ENCODE measurements around the gene FYCO1. TPM values are rescaled to one million over a fixed set of nuclear protein-coding genes. Genes with fewer than 3 reads are reported as not detected.
A peak's percentile ranks its signal among the peaks of the same experiment; 100 is the strongest.

Gene FYCO1
- total and polyA plus RNA-seq, 7 experiments from 2014 or later: 0.95 to 27.5 (median 21.5) TPM

DNA sequence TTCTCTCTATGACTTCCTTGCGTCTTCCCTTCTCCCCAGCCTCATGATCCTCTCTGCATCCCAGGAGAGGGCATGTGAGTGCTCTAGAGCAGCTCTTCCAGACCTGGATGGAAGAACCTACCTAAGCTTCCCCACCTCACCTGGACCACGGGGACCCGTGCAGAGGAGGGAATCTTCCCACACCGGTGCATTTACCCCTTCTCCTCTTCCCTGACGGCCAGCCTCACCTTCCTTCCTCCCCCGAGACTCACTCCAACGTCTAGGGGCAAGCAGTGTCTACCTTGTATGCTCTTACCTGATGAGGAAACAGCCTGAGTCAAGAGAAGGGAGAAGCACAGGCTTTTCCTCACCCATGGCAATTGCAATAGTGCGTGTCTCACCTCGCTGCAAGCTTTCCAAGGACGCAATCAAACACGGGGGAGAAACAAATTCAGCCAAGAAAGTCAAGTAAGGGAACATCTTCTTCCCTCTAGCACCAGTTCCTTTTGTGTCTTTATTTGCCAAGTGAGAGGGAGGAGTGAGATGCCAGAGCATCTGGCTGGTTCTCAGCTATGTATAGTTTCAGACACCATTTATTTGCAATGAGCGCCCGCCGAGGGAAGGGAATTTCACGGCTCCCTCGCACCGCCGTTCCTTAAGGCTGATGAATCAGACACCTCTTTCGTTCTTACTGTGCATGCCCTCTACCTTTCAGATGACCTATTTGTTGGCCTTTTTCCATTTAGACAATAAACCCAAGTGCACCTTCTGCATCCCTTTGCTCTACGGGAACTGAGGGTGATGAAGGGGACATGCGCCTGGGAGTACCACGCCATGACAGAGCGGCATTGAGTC lies 111.0 kb downstream of the FYCO1 start:
- Mint-ChIP-seq H3K9me3 (no peaks in the 10 kb centered on the region), H3K4me1 (peaks cover 15 to 44% (median 22%) of the 10 kb centered on the region in 7 donors), H3K27ac (no peak overlapping the region), H3K36me3 (peaks cover 0 to 1% (median 0%) of the 10 kb centered on the region in 5 donors), H3K27me3 (peaks cover 0 to 45% (median 0%) of the 10 kb centered on the region in 5 donors), H3K4me3 (no peak overlapping the region)
- ATAC-seq (no peak), DNase-seq (no peak)
- H3K36me3 ChIP-seq (ENCODE audit: control insufficient read depth in 2 of 3, insufficient read depth in 3 of 3, low read length in 3 of 3): no peaks in the 10 kb centered on the region
- H3K4me3 ChIP-seq (ENCODE audit: low read length): no peak overlapping the region
- ChIA-PET CTCF (no interaction called here), POLR2A (no interaction called here)
- H3K27me3 ChIP-seq (ENCODE audit: control insufficient read depth in 2 of 2, insufficient read depth in 2 of 2, low read length in 2 of 2): no peaks in the 10 kb centered on the region
- no peak overlapping the region for H3K27ac ChIP-seq (ENCODE audit: low read depth, low read length)
- no peaks in the 10 kb centered on the region for H3K9me3 ChIP-seq (ENCODE audit: control insufficient read depth in 2 of 3, low read length in 3 of 3)
- intact Hi-C loops (cut with micrococcal nuclease): no loop called here
- H3K4me1 ChIP-seq (ENCODE audit: control insufficient read depth in 2 of 2, insufficient read depth in 2 of 2, low read length in 2 of 2): peaks cover 16 to 17% of the 10 kb centered on the region in 2 donors

DNA sequence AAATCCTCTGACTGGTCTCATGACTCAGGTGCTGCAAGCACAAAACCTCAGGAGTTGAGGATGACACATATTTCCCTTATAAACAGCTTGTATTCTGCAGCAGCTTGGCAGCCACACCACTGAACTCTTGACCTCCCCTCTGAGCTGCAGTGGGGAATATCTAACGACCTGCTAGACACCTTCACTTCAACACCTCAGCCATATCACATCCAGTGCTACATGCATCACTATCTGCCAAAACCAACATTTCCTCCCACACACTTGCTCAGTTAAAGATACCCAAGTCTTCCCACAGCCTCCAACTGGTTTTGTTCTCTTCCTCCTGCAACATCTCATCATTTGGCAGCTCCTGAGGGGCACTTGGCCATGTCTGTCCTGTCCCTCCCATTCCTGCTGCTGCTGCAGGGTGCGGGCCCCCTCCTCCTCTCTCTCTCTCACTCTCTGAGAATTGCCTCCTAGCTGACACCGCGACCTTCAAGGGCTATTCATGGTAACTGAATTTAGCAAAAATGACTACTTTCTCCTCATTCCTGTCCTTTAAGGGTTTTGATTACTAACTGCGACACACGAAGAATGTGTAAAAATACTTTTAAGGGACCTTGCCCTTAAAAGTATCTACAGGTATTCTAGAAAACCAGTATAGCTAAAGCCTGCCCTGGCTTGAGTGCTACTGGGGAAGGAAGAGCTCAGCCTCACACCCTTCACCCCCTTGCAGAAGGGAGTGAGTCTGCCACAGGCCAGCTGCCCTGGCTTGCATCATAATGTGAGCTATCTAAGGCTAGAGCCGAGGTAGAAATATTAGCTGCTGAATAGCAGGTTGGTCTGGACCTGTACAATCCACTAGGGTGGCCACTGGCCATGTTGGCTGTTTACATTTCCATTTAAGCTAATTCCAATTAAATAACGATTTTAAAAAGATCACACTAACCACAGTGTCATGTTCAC lies 114.3 kb downstream of the FYCO1 start:
- POLR2A ChIA-PET: interaction anchor here (0.6 kb wide), 1 partner anchor 10 kb away, joined by 3 read pairs; no protein-coding TSS in a partner anchor
- peaks cover 0 to 49% (median 0%) of the 10 kb centered on the region in 5 donors for H3K27me3 Mint-ChIP-seq

DNA sequence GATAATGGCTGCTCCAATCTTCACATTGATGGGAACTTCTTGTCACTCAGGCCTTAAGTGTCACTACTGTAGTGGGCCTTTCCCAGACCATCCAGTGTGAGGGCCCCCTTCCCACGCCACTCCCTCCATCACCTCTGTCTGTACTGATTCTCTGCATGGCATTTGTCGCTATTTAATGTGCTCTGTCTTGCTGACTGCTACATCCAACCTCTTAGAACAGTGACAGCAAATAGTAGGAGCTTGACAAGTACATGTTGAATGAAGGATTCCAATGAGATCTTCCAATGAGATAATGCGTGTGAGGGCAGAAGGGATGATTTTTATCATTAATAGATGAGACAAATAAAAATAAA lies 114.9 kb downstream of the FYCO1 start:
- ChIA-PET CTCF (interaction anchor here (1.2 kb wide), 1 partner anchor 49 kb away, joined by 3 read pairs; no protein-coding TSS in a partner anchor), POLR2A (interaction anchor here (0.6 kb wide), 1 partner anchor 10 kb away, joined by 3 read pairs; no protein-coding TSS in a partner anchor)
- Mint-ChIP-seq H3K27ac (peak overlapping the region in 3 of 9 donors; percentile 5 to 24 (median 17)), H3K36me3 (peaks cover 0 to 1% (median 0%) of the 10 kb centered on the region in 5 donors), H3K4me3 (peak overlapping the region in 1 of 10 donors; percentile 6), H3K9me3 (no peaks in the 10 kb centered on the region), H3K4me1 (peaks cover 13 to 23% (median 21%) of the 10 kb centered on the region in 7 donors), H3K27me3 (peaks cover 0 to 49% (median 0%) of the 10 kb centered on the region in 5 donors)
- no peak overlapping the region for H3K4me3 ChIP-seq (ENCODE audit: low read length)
- no peak for DNase-seq
- H3K36me3 ChIP-seq (ENCODE audit: control insufficient read depth in 2 of 3, insufficient read depth in 3 of 3, low read length in 3 of 3): no peaks in the 10 kb centered on the region
- H3K27ac ChIP-seq (ENCODE audit: low read depth, low read length): no peak overlapping the region
- H3K27me3 ChIP-seq (ENCODE audit: control insufficient read depth in 2 of 2, insufficient read depth in 2 of 2, low read length in 2 of 2): no peaks in the 10 kb centered on the region
- ATAC-seq: no peak
- H3K4me1 ChIP-seq (ENCODE audit: control insufficient read depth in 2 of 2, insufficient read depth in 2 of 2, low read length in 2 of 2): peaks cover 16 to 17% of the 10 kb centered on the region in 2 donors
- intact Hi-C loops (cut with micrococcal nuclease): no loop called here
- H3K9me3 ChIP-seq (ENCODE audit: control insufficient read depth in 2 of 3, low read length in 3 of 3): no peaks in the 10 kb centered on the region

More for the DNA sequence above, 114.3 kb downstream of the FYCO1 start:
- DNase-seq (no peak), ATAC-seq (peak; percentile 83)
- peaks cover 16 to 17% of the 10 kb centered on the region in 2 donors for H3K4me1 ChIP-seq (ENCODE audit: control insufficient read depth in 2 of 2, insufficient read depth in 2 of 2, low read length in 2 of 2)
- no peak overlapping the region for H3K27ac ChIP-seq (ENCODE audit: low read depth, low read length)
- peak overlapping the region in 3 of 10 donors; percentile 4 to 9 (median 6) for H3K4me3 Mint-ChIP-seq
- H3K27me3 ChIP-seq (ENCODE audit: control insufficient read depth in 2 of 2, insufficient read depth in 2 of 2, low read length in 2 of 2): no peaks in the 10 kb centered on the region
- peaks cover 13 to 25% (median 23%) of the 10 kb centered on the region in 7 donors for H3K4me1 Mint-ChIP-seq
- H3K9me3 ChIP-seq (ENCODE audit: control insufficient read depth in 2 of 3, low read length in 3 of 3): no peaks in the 10 kb centered on the region
- intact Hi-C loops (cut with micrococcal nuclease): no loop called here
- H3K4me3 ChIP-seq (ENCODE audit: low read length): no peak overlapping the region
- H3K9me3 Mint-ChIP-seq: no peaks in the 10 kb centered on the region
- H3K36me3 Mint-ChIP-seq: peaks cover 0 to 1% (median 0%) of the 10 kb centered on the region in 5 donors
- CTCF ChIA-PET: interaction anchor here (1.2 to 1.4 kb wide), 2 partner anchors 27 to 48 kb away, joined by 3 read pairs; no protein-coding TSS in a partner anchor
- H3K27ac Mint-ChIP-seq: peak overlapping the region in 2 of 9 donors; percentile 17 to 24
- H3K36me3 ChIP-seq (ENCODE audit: control insufficient read depth in 2 of 3, insufficient read depth in 3 of 3, low read length in 3 of 3): no peaks in the 10 kb centered on the region

DNA sequence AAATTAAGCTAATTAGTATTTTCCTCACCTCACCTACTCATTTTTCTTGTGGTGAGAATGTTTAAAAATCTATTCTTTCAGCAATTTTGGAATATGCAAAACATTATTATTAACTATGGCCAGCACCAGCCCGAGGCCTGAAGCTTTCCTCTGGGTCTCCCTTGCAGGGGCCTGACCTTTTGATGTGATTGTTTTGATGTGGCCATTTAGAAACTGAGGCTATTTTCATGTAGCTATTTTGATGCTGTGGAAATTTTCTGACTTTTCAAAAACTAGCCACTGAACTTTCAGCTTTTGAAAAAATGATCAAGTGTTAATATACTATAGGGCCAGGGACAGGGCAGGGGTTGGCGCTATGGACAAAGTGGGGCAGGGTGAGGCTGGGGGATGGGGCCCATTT lies 117.5 kb downstream of the FYCO1 start:
- Mint-ChIP-seq H3K4me1 (peaks cover 13 to 30% (median 26%) of the 10 kb centered on the region in 7 donors), H3K9me3 (peaks cover 0 to 8% (median 6%) of the 10 kb centered on the region in 11 donors), H3K4me3 (no peak overlapping the region), H3K36me3 (peaks cover 0 to 7% (median 4%) of the 10 kb centered on the region in 5 donors), H3K27ac (no peak overlapping the region), H3K27me3 (peaks cover 0 to 55% (median 0%) of the 10 kb centered on the region in 5 donors)
- intact Hi-C loops (cut with micrococcal nuclease): no loop called here
- H3K27ac ChIP-seq (ENCODE audit: low read depth, low read length): no peak overlapping the region
- H3K4me1 ChIP-seq (ENCODE audit: control insufficient read depth in 2 of 2, insufficient read depth in 2 of 2, low read length in 2 of 2): peaks cover 16 to 17% of the 10 kb centered on the region in 2 donors
- no peaks in the 10 kb centered on the region for H3K9me3 ChIP-seq (ENCODE audit: control insufficient read depth in 2 of 3, low read length in 3 of 3)
- ATAC-seq: no peak
- POLR2A ChIA-PET: no interaction called here
- CTCF ChIA-PET: no interaction called here
- no peaks in the 10 kb centered on the region for H3K27me3 ChIP-seq (ENCODE audit: control insufficient read depth in 2 of 2, insufficient read depth in 2 of 2, low read length in 2 of 2)
- no peaks in the 10 kb centered on the region for H3K36me3 ChIP-seq (ENCODE audit: control insufficient read depth in 2 of 3, insufficient read depth in 3 of 3, low read length in 3 of 3)
- DNase-seq: no peak
- no peak overlapping the region for H3K4me3 ChIP-seq (ENCODE audit: low read length)

DNA sequence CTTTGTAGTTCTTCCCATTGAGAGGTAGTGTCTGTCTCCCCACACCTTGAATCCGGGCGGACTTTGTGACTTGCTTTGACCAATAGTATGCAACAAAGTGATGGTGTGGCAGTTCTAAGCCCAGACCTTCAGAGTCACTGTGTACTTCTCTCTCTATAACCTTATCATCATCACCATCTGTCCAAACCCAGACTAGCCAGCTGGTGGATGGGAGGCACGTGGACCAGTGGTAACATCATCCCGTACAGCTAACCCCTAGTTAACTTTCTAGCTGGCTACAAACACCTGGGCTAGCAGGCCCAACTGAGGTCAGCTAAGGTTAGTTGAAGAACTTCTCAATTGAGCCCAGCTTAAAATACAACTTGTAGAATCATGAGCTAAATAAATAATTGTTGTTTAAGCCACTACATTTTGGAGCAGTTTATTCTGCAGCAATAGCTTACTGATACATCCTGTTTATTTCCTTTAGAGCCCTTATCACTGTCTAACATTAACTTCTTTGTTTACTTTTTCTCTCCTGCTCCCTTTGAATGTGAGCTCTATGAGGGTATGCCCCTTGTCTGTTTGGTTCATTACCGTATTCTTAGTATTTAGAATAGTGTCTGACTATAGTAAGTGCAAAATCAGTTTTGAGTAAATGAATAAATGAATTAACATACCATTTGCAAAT lies 120.8 kb downstream of the FYCO1 start:
- H3K27me3 ChIP-seq (ENCODE audit: control insufficient read depth in 2 of 2, insufficient read depth in 2 of 2, low read length in 2 of 2): no peaks in the 10 kb centered on the region
- Mint-ChIP-seq H3K4me3 (no peak overlapping the region), H3K9me3 (peaks cover 0 to 12% (median 6%) of the 10 kb centered on the region in 11 donors), H3K4me1 (peaks cover 8 to 46% (median 30%) of the 10 kb centered on the region in 7 donors), H3K27ac (no peak overlapping the region), H3K36me3 (peaks cover 0 to 7% (median 4%) of the 10 kb centered on the region in 5 donors), H3K27me3 (peaks cover 0 to 68% (median 0%) of the 10 kb centered on the region in 5 donors)
- POLR2A ChIA-PET: interaction anchor here (0.6 to 1.3 kb wide), 2 partner anchors 13 to 44 kb away, joined by 3 to 5 read pairs; no protein-coding TSS in a partner anchor
- H3K9me3 ChIP-seq (ENCODE audit: control insufficient read depth in 2 of 3, low read length in 3 of 3): no peaks in the 10 kb centered on the region
- CTCF ChIA-PET: no interaction called here
- ATAC-seq (no peak), DNase-seq (no peak)
- H3K4me3 ChIP-seq (ENCODE audit: low read length): no peak overlapping the region
- intact Hi-C loops (cut with micrococcal nuclease): loop anchor here in 1 of 2 donors (5.0 kb wide), 1 partner anchor 48 kb away; no protein-coding TSS in a partner anchor
- no peak overlapping the region for H3K27ac ChIP-seq (ENCODE audit: low read depth, low read length)
- H3K4me1 ChIP-seq (ENCODE audit: control insufficient read depth in 2 of 2, insufficient read depth in 2 of 2, low read length in 2 of 2): peaks cover 14 to 16% of the 10 kb centered on the region in 2 donors
- no peaks in the 10 kb centered on the region for H3K36me3 ChIP-seq (ENCODE audit: control insufficient read depth in 2 of 3, insufficient read depth in 3 of 3, low read length in 3 of 3)

All from naive thymus-derived CD4-positive, alpha-beta T cell (primary cell).